A673 (cell line): ENCODE results near the gene BABAM2. TPM values are rescaled to one million over a fixed set of nuclear protein-coding genes. Genes with fewer than 3 reads are reported as not detected.

ENCODE experiments used
- BruUV-seq: library from RNA; stranded (reverse); fragments of 400-500 nt; replicated peaks from 2 replicates; lab custom pipeline; 2021; lab: Mats Ljungman, UMichigan
- CTCF ChIA-PET: fragments of 300-600 bp; sonication (Branson Sonifier 250); formaldehyde crosslinking; loops from one replicate; lab custom pipeline; 2022; ENCODE audit warnings: antibody characterized with exemption; lab: Charles Lee
- POLR2A ChIA-PET: fragments of 300-600 bp; sonication (Branson Sonifier 250); formaldehyde crosslinking; loops from one replicate; lab custom pipeline; 2022; ENCODE audit warnings: antibody characterized with exemption; ENCODE audit not compliant: low non-redundant PET; lab: Charles Lee
- DNase-seq: peaks from one replicate; pipeline ENCODE4 v3.0.0-alpha.2; 2015; ENCODE audit warnings: low spot score
- H3K27ac ChIP-seq: fragments of 200-600 bp; sonication (generic); 2 replicates; pipeline ENCODE4 v1.5.1; 2016; ENCODE audit warnings: mixed run types, low read depth, mild to moderate bottlenecking, mixed read lengths, antibody characterized with exemption, low read length; ENCODE audit not compliant: poor library complexity, severe bottlenecking
- H3K27me3 ChIP-seq: fragments of 200-600 bp; sonication (generic); replicated peaks from 2 replicates; pipeline ENCODE4 v1.6.1; 2017; ENCODE audit warnings: mixed run types, low read depth, mild to moderate bottlenecking, mixed read lengths, antibody characterized with exemption, low read length; ENCODE audit not compliant: insufficient read depth, poor library complexity
- H3K36me3 ChIP-seq: fragments of 200-600 bp; sonication (generic); 2 replicates; pipeline ENCODE4 v1.6.1; 2016; ENCODE audit warnings: mixed run types, mild to moderate bottlenecking, mixed read lengths, antibody characterized with exemption, low read length; ENCODE audit not compliant: insufficient read depth, poor library complexity, severe bottlenecking
- H3K4me1 ChIP-seq: fragments of 200-600 bp; sonication (generic); 2 replicates; pipeline ENCODE4 v1.6.1; 2017; ENCODE audit warnings: mixed run types, mild to moderate bottlenecking, mixed read lengths, antibody characterized with exemption, low read length; ENCODE audit not compliant: insufficient read depth, poor library complexity, severe bottlenecking
- H3K4me3 ChIP-seq: fragments of 200-600 bp; sonication (generic); 2 replicates; pipeline ENCODE4 v1.5.1; 2016; ENCODE audit warnings: low read depth, mixed run types, mild to moderate bottlenecking, mixed read lengths, low read length; ENCODE audit not compliant: poor library complexity, severe bottlenecking
- H3K9me3 ChIP-seq: fragments of 200-600 bp; sonication (generic); 2 replicates; pipeline ENCODE4 v1.6.1; 2016; ENCODE audit warnings: mixed run types, low read depth, mild to moderate bottlenecking, mixed read lengths, antibody characterized with exemption, low read length; ENCODE audit not compliant: poor library complexity, severe bottlenecking
- EZH2 ChIP-seq: fragments of 200-600 bp; sonication (generic); IDR thresholded peaks from 2 replicates; pipeline ENCODE4 v1.6.1; 2017; ENCODE audit warnings: borderline replicate concordance, low read depth, mild to moderate bottlenecking, mixed read lengths, antibody characterized with exemption, low read length; ENCODE audit not compliant: poor library complexity, severe bottlenecking
- intact Hi-C: fragments of 100-400 bp; cut with micrococcal nuclease; formaldehyde crosslinking; loops from one replicate; pipeline ENCODE4 v1.10.0; 2022; ENCODE audit not compliant: unreplicated experiment
- total RNA-seq: library from RNA; stranded (reverse); gene quantifications from 2 replicates; pipeline ENCODE4 v1.2.3, GENCODE V29; 2021
- TF ChIP-seq, protein P1 (sequence below): fragments of 300-800, 200-600 bp; sonication (generic); conservative IDR thresholded peaks from 2 replicates; pipeline ENCODE4 v1.5.1; 2017; ENCODE audit warnings: low read depth, mild to moderate bottlenecking, antibody characterized with exemption, low read length, moderate library complexity, mixed read lengths

Gene BABAM2
- total RNA-seq, 1 experiment from 2014 or later: 21.8 TPM

- intact Hi-C loops: no loop called here
- TF ChIP-seq EZH2: no peak
- TF ChIP-seq, protein P1, sequence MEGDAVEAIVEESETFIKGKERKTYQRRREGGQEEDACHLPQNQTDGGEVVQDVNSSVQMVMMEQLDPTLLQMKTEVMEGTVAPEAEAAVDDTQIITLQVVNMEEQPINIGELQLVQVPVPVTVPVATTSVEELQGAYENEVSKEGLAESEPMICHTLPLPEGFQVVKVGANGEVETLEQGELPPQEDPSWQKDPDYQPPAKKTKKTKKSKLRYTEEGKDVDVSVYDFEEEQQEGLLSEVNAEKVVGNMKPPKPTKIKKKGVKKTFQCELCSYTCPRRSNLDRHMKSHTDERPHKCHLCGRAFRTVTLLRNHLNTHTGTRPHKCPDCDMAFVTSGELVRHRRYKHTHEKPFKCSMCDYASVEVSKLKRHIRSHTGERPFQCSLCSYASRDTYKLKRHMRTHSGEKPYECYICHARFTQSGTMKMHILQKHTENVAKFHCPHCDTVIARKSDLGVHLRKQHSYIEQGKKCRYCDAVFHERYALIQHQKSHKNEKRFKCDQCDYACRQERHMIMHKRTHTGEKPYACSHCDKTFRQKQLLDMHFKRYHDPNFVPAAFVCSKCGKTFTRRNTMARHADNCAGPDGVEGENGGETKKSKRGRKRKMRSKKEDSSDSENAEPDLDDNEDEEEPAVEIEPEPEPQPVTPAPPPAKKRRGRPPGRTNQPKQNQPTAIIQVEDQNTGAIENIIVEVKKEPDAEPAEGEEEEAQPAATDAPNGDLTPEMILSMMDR: no peak
- DNase-seq: no peak
- H3K9me3 ChIP-seq: peaks cover 4% of the 10 kb centered on the region
- BruUV-seq: no TSS peak
- CTCF ChIA-PET: no interaction called here
- POLR2A ChIA-PET: no interaction called here
- H3K27me3 ChIP-seq: no peaks in the 10 kb centered on the region
- no peaks in the 10 kb centered on the region for H3K36me3 ChIP-seq
- no peaks in the 10 kb centered on the region for H3K4me1 ChIP-seq
- no peak overlapping the region for H3K4me3 ChIP-seq
- no peak overlapping the region for H3K27ac ChIP-seq
Measured at GRCh38 chr2:27980242-27980641, 89.7 kb downstream of the BABAM2 start.

DNA sequence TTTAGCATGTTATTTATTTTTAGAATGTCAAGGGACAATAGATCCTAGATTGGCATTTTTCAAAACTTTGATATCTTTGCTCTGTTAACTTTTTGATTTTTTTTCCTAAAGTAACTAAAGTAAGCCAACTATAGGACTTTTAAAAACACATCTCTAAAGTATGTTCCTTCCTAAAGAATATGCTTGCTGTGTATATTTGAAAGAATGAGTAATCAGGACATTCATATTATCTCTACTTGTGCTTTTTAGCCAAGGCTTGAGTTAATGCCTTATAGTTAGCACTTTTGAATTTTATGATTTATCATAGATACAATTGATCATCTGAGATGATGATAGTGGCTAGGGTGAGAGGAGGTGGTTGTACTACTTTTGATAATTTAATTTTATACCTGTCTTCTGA lies 93.6 kb downstream of the BABAM2 start:
- Histone ChIP-seq H3K9me3 (peaks cover 4% of the 10 kb centered on the region), H3K36me3 (no peaks in the 10 kb centered on the region), H3K27me3 (no peaks in the 10 kb centered on the region), H3K4me3 (no peak overlapping the region), H3K4me1 (no peaks in the 10 kb centered on the region), H3K27ac (no peak overlapping the region)
- ChIA-PET CTCF (no interaction called here), POLR2A (no interaction called here)
- TF ChIP-seq, protein P1: no peak
- TF ChIP-seq EZH2: no peak
- intact Hi-C loops: no loop called here
- no TSS peak for BruUV-seq
- DNase-seq: no peak

DNA sequence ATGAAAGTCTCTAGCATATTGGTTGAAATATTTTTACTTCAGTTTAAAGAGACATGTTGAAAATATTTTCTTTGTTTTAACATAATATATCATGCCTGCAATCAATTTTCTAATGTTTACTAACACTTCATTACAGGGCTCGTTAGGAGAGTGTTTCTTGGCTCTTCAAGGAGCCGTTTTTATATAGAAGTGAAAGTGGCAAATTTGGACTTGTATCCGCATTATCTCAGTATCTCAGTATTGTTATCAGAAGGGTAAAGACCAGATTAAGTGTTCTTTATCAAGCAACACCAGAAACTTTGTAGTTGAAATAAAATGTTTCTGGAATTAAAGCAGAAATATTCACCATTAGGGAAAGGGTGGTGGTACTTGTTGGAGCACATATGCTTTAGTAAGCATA lies 97.8 kb downstream of the BABAM2 start:
- intact Hi-C loops: no loop called here
- DNase-seq: no peak
- BruUV-seq: no TSS peak
- no peaks in the 10 kb centered on the region for H3K27me3 ChIP-seq
- no peak overlapping the region for H3K27ac ChIP-seq
- POLR2A ChIA-PET: no interaction called here
- no peaks in the 10 kb centered on the region for H3K4me1 ChIP-seq
- TF ChIP-seq EZH2: no peak
- TF ChIP-seq, protein P1: no peak
- peaks cover 2% of the 10 kb centered on the region for H3K9me3 ChIP-seq
- CTCF ChIA-PET: no interaction called here
- H3K4me3 ChIP-seq: no peak overlapping the region
- H3K36me3 ChIP-seq: no peaks in the 10 kb centered on the region
